Lower leg skin (tissue), 4 donors: ENCODE data around the gene COPS8. TPM values are rescaled to one million over a fixed set of nuclear protein-coding genes. Genes with fewer than 3 reads are reported as not detected.

ENCODE experiments used
- DNase-seq, 2 donors: peaks; one replicate each; pipeline ENCODE4 v3.0.0-alpha.2; 2019; ENCODE audit warnings: low spot score in 2 of 2
- H3K4me3 ChIP-seq: fragments of 200-600 bp; sonication (generic); 2 replicates; pipeline ENCODE4 v1.5.1; 2017; ENCODE audit warnings: mild to moderate bottlenecking, low read depth; ENCODE audit not compliant: poor library complexity, severe bottlenecking
- POLR2A ChIP-seq, 2 donors: fragments of 450-650 bp; IDR thresholded peaks; one replicate each; pipeline ENCODE4 v1.6.1; 2016 to 2017; ENCODE audit warnings: antibody characterized with exemption in 2 of 2, mild to moderate bottlenecking in 1 of 2, moderate library complexity in 1 of 2
- WGBS, 2 donors: methylation state at CpG; one replicate each; pipeline ENCODE4 v1.1.5; 2018; 5-methylcytosine and 5-hydroxymethylcytosine counted together
- intact Hi-C: fragments of 100-400 bp; cut with DNase I; formaldehyde crosslinking; loops from one replicate; pipeline ENCODE4 v1.15.0; 2023; ENCODE audit warnings: low total_unique reads
- total RNA-seq, 4 donors: library from RNA; depleted of rRNA; stranded (reverse); fragments of >200 nt; gene quantifications; one replicate each; pipeline ENCODE4 v1.1.0, GENCODE V29; 2016
- TF ChIP-seq, protein P1 (sequence below), 3 donors: fragments of 450-650 bp; IDR thresholded peaks; one replicate each; pipeline ENCODE4 v1.5.1; 2016; ENCODE audit warnings: antibody characterized with exemption in 3 of 3, mild to moderate bottlenecking in 3 of 3, moderate library complexity in 2 of 3

The COPS8 gene
- total RNA-seq: 10 to 100 TPM; 38.8 to 74.0 (median 69.3) TPM

DNA sequence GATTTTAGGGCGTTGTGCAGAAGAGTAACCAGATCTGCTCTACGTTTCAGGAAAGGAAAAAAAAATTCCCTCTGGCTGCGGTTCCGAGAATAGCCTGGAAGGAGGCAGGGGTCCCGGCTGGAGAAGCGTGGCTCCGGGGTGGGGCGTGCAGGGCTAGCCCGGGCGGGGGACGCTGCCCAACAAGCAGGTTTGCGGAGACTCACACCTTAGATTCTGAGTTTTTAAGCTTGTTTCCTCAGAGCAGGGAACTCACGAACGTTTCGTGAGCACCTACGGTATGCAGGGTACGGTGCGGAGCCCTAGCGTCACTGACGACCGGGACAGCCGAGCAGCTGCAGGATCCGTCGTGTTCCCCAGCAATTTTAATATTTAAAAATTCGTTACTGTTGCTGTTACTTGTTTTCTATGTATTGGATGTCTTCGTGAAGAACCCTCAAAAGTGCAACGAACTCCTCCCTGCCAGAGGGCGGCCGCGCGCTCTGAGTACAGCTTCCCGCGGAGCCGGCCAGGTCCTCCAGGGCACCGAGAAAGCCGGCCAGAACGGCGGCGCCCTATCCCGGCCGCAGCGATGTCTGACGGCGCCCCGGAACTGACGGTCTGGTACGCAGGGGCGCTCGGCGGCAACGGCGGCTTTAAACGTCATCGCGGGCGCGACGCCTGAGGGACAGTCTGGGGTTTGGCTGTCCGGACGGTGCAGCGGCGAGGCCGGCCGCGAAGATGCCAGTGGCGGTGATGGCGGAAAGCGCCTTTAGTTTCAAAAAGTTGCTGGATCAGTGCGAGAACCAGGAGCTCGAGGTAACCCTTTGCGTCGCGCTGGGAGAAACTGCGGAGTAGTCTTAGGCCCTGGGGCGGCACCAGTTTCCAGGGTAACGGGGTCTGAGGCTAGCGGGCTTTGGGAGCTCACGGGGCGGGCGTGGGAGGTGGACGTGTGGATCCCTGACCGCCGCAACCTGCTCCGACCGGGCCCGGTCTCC lies at the start of gene COPS8:
TSS of gene COPS8 (plus strand) at position 642 of the 974 bp plus-strand sequence. CDS start at position 718, 76 bp downstream.
- intact Hi-C loops: no loop called here
- TF ChIP-seq POLR2A (IDR thresholded peaks at IDR 0.05): peak in 1 of 2 donors; percentile 60
- TF ChIP-seq, protein P1, sequence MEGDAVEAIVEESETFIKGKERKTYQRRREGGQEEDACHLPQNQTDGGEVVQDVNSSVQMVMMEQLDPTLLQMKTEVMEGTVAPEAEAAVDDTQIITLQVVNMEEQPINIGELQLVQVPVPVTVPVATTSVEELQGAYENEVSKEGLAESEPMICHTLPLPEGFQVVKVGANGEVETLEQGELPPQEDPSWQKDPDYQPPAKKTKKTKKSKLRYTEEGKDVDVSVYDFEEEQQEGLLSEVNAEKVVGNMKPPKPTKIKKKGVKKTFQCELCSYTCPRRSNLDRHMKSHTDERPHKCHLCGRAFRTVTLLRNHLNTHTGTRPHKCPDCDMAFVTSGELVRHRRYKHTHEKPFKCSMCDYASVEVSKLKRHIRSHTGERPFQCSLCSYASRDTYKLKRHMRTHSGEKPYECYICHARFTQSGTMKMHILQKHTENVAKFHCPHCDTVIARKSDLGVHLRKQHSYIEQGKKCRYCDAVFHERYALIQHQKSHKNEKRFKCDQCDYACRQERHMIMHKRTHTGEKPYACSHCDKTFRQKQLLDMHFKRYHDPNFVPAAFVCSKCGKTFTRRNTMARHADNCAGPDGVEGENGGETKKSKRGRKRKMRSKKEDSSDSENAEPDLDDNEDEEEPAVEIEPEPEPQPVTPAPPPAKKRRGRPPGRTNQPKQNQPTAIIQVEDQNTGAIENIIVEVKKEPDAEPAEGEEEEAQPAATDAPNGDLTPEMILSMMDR (IDR thresholded peaks at IDR 0.05): peak in 1 of 3 donors; percentile 99
- DNase-seq: peak; percentile 92 to 99
- 0 to 1% methylated on average over 63 to 86 of the region's 86 CpGs for WGBS, 2 donors
- peak within 1 kb of the TSS; percentile 72 for H3K4me3 ChIP-seq

DNA sequence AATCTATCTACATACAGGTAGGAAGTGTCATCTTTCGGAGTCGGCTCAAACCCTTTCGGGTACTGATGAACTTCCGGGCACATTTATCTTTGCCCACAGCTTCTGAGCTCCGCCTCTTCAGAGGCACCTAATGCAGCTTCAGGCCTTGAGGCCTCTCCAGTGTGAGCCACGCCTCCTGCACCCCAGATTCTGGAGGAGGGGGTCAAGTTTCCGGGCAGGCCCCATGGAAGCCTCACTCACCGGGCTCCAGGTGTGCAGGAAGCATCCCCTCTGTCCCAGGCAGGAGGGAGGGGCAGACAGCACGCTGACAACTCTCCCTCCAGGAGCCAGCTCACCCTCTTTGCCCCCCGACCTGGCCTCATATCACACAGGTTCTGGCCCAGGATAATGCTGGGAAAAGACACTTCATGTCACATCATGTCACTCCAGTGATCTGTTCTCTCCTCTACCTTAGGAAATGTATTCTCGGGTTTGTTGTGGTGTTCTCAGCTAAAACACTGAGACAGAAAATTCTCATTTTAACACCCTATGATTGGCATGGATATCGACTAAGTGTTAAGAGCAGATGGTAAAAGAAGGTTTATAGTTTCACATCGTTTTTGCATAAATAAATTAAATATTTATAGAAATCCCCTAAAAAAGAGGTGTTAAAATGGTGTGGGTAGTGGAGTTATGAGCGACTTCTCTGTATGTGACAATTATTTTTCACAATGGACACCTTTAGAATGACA lies 46.2 kb upstream of the COPS8 start:
- H3K4me3 ChIP-seq: no peak overlapping the region
- TF ChIP-seq POLR2A (IDR thresholded peaks at IDR 0.05): no peak
- TF ChIP-seq, protein P1 (IDR thresholded peaks at IDR 0.05): no peak
- 86 to 92% methylated on average over 14 of the region's 14 CpGs for WGBS, 2 donors
- intact Hi-C loops: no loop called here
- DNase-seq: no peak

DNA sequence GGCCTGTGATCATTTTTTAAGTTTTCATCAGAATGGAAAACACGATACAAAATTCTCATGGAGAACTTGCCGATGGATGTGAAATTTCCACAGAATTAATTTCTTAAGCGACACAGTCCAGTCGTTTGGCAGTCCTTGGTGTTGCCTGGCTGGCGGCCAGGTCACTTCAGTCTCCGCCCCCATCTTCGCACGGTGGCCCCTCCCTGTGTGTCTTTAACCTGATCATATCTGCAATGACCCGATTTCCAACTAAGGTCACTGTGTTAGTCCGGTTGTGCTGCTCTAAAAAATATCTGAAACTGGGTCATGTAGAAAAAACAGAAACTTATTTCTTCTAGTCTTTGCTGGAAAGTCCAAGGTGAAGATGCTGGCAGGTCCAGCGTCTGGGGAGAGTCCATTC lies 44.5 kb upstream of the COPS8 start:
- TF ChIP-seq, protein P1 (IDR thresholded peaks at IDR 0.05): no peak
- no peak for TF ChIP-seq POLR2A (IDR thresholded peaks at IDR 0.05)
- intact Hi-C loops: no loop called here
- H3K4me3 ChIP-seq: no peak overlapping the region
- DNase-seq: no peak
- WGBS, 2 donors: 66 to 68% methylated on average over 11 of the region's 11 CpGs

DNA sequence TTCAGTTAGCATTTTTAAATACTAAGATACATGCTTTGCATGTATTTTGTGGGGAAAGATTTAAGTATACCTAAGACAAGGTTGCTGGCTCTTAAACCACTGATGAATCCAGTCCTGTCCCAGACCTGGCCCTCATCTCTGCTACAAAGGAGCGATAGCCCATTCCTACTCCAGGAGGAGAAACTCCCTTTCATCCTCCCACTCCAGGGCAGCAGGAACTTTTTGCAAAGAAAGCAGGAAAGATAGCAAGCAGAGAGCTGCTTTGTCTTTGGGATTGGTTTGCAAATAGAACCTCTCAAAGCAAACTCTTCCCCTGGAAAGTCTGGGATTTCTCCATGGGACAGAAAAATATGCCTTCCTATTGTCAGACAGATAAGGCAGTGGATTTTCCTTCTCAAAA lies 43.6 kb upstream of the COPS8 start:
- DNase-seq: no peak
- H3K4me3 ChIP-seq: no peak overlapping the region
- TF ChIP-seq POLR2A (IDR thresholded peaks at IDR 0.05): no peak
- TF ChIP-seq, protein P1 (IDR thresholded peaks at IDR 0.05): no peak
- WGBS, 2 donors: 83 to 100% methylated on average over 1 of the region's 1 CpG
- intact Hi-C loops: no loop called here

DNA sequence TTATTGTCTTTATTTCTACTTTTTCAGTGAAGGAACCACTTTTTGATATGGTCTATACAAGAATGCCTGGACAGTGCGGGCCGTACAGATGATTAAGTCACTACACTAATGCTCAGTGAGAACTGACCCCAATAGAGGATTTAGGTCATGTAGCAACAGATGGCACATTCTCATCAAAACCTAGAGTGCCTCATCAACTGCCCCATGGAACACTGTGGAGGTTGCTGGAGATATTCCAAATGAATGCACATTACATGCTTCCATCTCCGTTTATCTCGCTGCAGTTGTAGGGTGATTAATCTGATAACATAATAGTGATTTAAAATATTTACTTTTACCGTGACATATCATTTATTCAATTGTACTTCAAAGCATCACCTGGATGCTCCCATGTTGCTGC lies 41.8 kb upstream of the COPS8 start:
- no peak for DNase-seq
- no peak overlapping the region for H3K4me3 ChIP-seq
- 63 to 66% methylated on average over 5 of the region's 5 CpGs for WGBS, 2 donors
- TF ChIP-seq, protein P1 (IDR thresholded peaks at IDR 0.05): no peak
- no peak for TF ChIP-seq POLR2A (IDR thresholded peaks at IDR 0.05)
- intact Hi-C loops: no loop called here
